GM12878 (cell line): ENCODE measurements around the gene ULK4. TPM values are rescaled to one million over a fixed set of nuclear protein-coding genes. Genes with fewer than 3 reads are reported as not detected.
"Not testable (repeated sequence)": the region's sequence is repeated elsewhere in the genome, so short reads cannot be mapped to it uniquely, and the experiment has no call there.

Experiments
- ATAC-seq: fragments of 200-7000 bp; cut with Tn5 transposase; 3 replicates; pipeline ENCODE4 v1.9.1; 2020; ENCODE audit warnings: mild to moderate bottlenecking, moderate library complexity
- BruUV-seq: library from RNA; stranded (reverse); fragments of 400-500 nt; replicated peaks from 2 replicates; lab custom pipeline; 2021; lab: Mats Ljungman, UMichigan
- CTCF ChIA-PET: fragments of 300-600 bp; sonication (Branson Sonifier 250); formaldehyde crosslinking; extraction: SDS; loops from one replicate; lab custom pipeline; 2021; ENCODE audit warnings: inconsistent platforms; lab: Yijun Ruan, JAX
- POLR2A ChIA-PET: fragments of 350-600 bp; formaldehyde crosslinking; extraction: SDS; loops from one replicate; lab custom pipeline; 2021; ENCODE audit warnings: inconsistent platforms; lab: Charles Lee
- RAD21 ChIA-PET: fragments of 300-600 bp; sonication (Branson Sonifier 250); formaldehyde crosslinking; loops from one replicate; lab custom pipeline; 2023; ENCODE audit warnings: antibody characterized with exemption; ENCODE audit not compliant: unreplicated experiment; lab: Charles Lee
- SMC1A ChIA-PET: fragments of 300-600 bp; sonication (Branson Sonifier 250); formaldehyde crosslinking; loops from one replicate; lab custom pipeline; 2023; ENCODE audit not compliant: unreplicated experiment, uncharacterized antibody; lab: Charles Lee
- DNase-seq: peaks from one replicate; pipeline ENCODE4 v3.0.0-alpha.2; 2011; ENCODE audit warnings: low read depth, low spot score
- FAIRE-seq: peaks from 3 replicates; lab custom pipeline; 2011; peaks lifted over from hg19 to GRCh38; lab: Jason Lieb, UNC
- H2AFZ ChIP-seq: 2 replicates; pipeline ENCODE4 v1.6.0; 2011; ENCODE audit warnings: low read depth, low read length, control low read depth; ENCODE audit not compliant: control insufficient read depth
- H3K27ac ChIP-seq: 2 replicates; pipeline ENCODE4 v1.5.1; 2011; ENCODE audit warnings: control low read depth; ENCODE audit not compliant: control insufficient read depth, insufficient read depth
- H3K27me3 ChIP-seq, 2 experiments: replicated peaks in 1 of 2; 2 replicates each; pipeline versions ENCODE4 v1.6.0 to v1.6.1; 2011; ENCODE audit warnings: low read length in 1 of 2; ENCODE audit not compliant: control insufficient read depth in 2 of 2, insufficient read depth in 2 of 2
- H3K36me3 ChIP-seq, 2 experiments: 2 replicates each; pipeline ENCODE4 v1.5.1; 2011; ENCODE audit warnings: low read length in 1 of 2; ENCODE audit not compliant: control insufficient read depth in 2 of 2, insufficient read depth in 2 of 2
- H3K4me1 ChIP-seq: 2 replicates; pipeline ENCODE4 v1.6.1; 2011; ENCODE audit warnings: mild to moderate bottlenecking, low read length, moderate library complexity, mixed read lengths; ENCODE audit not compliant: control insufficient read depth, insufficient read depth
- H3K4me2 ChIP-seq: 2 replicates; pipeline ENCODE4 v1.6.0; 2011; ENCODE audit warnings: control low read depth; ENCODE audit not compliant: control insufficient read depth, insufficient read depth
- H3K4me3 ChIP-seq: fragments of 200-600 bp; sonication (generic); 2 replicates; pipeline ENCODE4 v1.5.1; 2016
- H3K79me2 ChIP-seq: 2 replicates; pipeline ENCODE4 v1.6.0; 2011; ENCODE audit warnings: low read length; ENCODE audit not compliant: control insufficient read depth, insufficient read depth
- H3K9ac ChIP-seq: 2 replicates; pipeline ENCODE4 v1.8.0; 2011; ENCODE audit warnings: low read length, control low read depth, mixed read lengths; ENCODE audit not compliant: control insufficient read depth, insufficient read depth
- H3K9me3 ChIP-seq: replicated peaks from 3 replicates; pipeline ENCODE4 v1.5.1; 2011; ENCODE audit warnings: mild to moderate bottlenecking, low read length; ENCODE audit not compliant: control insufficient read depth, insufficient read depth
- H4K20me1 ChIP-seq: 2 replicates; pipeline ENCODE4 v1.6.0; 2011; ENCODE audit not compliant: control insufficient read depth, insufficient read depth
- GATAD2B ChIP-seq: fragments of 450-650 bp; conservative IDR thresholded peaks from 2 replicates; pipeline ENCODE4 v1.6.1; 2017; ENCODE audit warnings: low read depth, mild to moderate bottlenecking, moderate library complexity
- IKZF2 ChIP-seq, 2 experiments: fragments of 450-650 bp; IDR thresholded peaks; 2 replicates each; pipeline ENCODE4 v1.6.1; 2017; ENCODE audit warnings: mild to moderate bottlenecking in 2 of 2, moderate library complexity in 2 of 2
- KDM1A ChIP-seq: fragments of 200-600 bp; sonication (generic); IDR thresholded peaks from 2 replicates; pipeline ENCODE4 v1.6.1; 2016; ENCODE audit warnings: borderline replicate concordance
- MYC ChIP-seq: IDR thresholded peaks from 2 replicates; pipeline ENCODE4 v1.6.1; 2011; ENCODE audit warnings: mild to moderate bottlenecking, low read length, moderate library complexity, inconsistent platforms; ENCODE audit not compliant: insufficient read depth, insufficient replicate concordance, insufficient read length, severe bottlenecking
- NFYB ChIP-seq: IDR thresholded peaks from 2 replicates; pipeline ENCODE4 v1.6.1; 2011; ENCODE audit warnings: low read depth, mild to moderate bottlenecking, low read length, improper control_type of control experiment, moderate library complexity; ENCODE audit not compliant: insufficient read depth
- POU2F2 ChIP-seq: IDR thresholded peaks from 3 replicates; pipeline ENCODE4 v1.6.1; 2011; ENCODE audit warnings: low read depth, mild to moderate bottlenecking, low read length, borderline replicate concordance
- RCOR1 ChIP-seq: conservative IDR thresholded peaks from 2 replicates; pipeline ENCODE4 v1.6.1; 2012; ENCODE audit warnings: low read depth, low read length, improper control_type of control experiment
- SMAD1 ChIP-seq: fragments of 450-650 bp; IDR thresholded peaks from 2 replicates; pipeline ENCODE4 v1.6.1; 2018; ENCODE audit warnings: mild to moderate bottlenecking, low read depth; ENCODE audit not compliant: partially characterized antibody
- SREBF1 ChIP-seq: IDR thresholded peaks from 2 replicates; pipeline ENCODE4 v1.6.1; 2012; ENCODE audit warnings: mild to moderate bottlenecking, low read length
- ZSCAN29 ChIP-seq: fragments of 450-650 bp; IDR thresholded peaks from 2 replicates; pipeline ENCODE4 v1.6.1; 2017; ENCODE audit warnings: mild to moderate bottlenecking, moderate library complexity
- WGBS: methylation state at CpG from one replicate; pipeline ENCODE4 v1.1.6; 2016; ENCODE audit warnings: low lambda C conversion rate; ENCODE audit not compliant: insufficient replicate concordance, insufficient coverage; ENCODE audit errors: missing lambda C conversion rate; 5-methylcytosine and 5-hydroxymethylcytosine counted together
- in situ Hi-C: fragments of 300-500 bp; cut with MboI; formaldehyde crosslinking; loops from 9 replicates; pipeline ENCODE4 v1.14.3; 2018; ENCODE audit warnings: mixed read lengths
- intact Hi-C: fragments of 100-400 bp; cut with micrococcal nuclease; formaldehyde crosslinking; loops from one replicate; pipeline ENCODE4 v1.14.2; 2022; ENCODE audit not compliant: unreplicated experiment
- polyA plus RNA-seq, 11 experiments: library from polyadenylated mRNA; depleted of rRNA in 4 of 11; unstranded in 6 of 11; stranded (reverse) in 5 of 11; fragments of >200 nt; fragmentation: Nextera tagmentation in 4 of 11; fragmentation: Illumina TruSeq in 1 of 11; extraction: Ambion mirVana in 4 of 11; extraction: Trizol in 1 of 11; gene quantifications; 1 replicate in 1 of 11; 2 replicates in 10 of 11; pipeline versions ENCODE4 v1.2.1 to v1.2.3, GENCODE V29; 2011 to 2016; ENCODE audit warnings: inconsistent platforms in 2 of 11, missing spikeins in 2 of 11, low read depth in 1 of 11
- total RNA-seq, 4 experiments: library from RNA; depleted of rRNA in 3 of 4; stranded (reverse); fragments of >200 nt in 3 of 4; fragmentation: Illumina TruSeq in 1 of 4; extraction: Trizol in 1 of 4; gene quantifications; 2 replicates each; pipeline versions ENCODE4 v1.2.1 to v1.2.3, GENCODE V29; 2013 to 2021
- TF ChIP-seq, protein P1 (sequence below): fragments of 450-650 bp; IDR thresholded peaks from 2 replicates; pipeline ENCODE4 v1.6.1; 2017; ENCODE audit warnings: antibody characterized with exemption, mild to moderate bottlenecking, moderate library complexity
- TF ChIP-seq, protein P2 (sequence below): fragments of 450-650 bp; IDR thresholded peaks from 2 replicates; pipeline ENCODE4 v1.6.1; 2018; ENCODE audit warnings: borderline replicate concordance, mild to moderate bottlenecking; ENCODE audit not compliant: partially characterized antibody

Gene ULK4
- total and polyA plus RNA-seq, 10 of the 15 experiments (the other 5 are each of a cell fraction or from before 2014, with no cell fraction given), result 3.5 to 7.6 (median 6.3) TPM

GRCh38 chr3:41647730-41648129 is 314.2 kb downstream of the ULK4 start:
- POLR2A ChIA-PET, H3K4me3 ChIP-seq, H3K4me1 ChIP-seq, in situ Hi-C loops, H3K4me2 ChIP-seq, FAIRE-seq, CTCF ChIA-PET, H3K27ac ChIP-seq, H3K9me3 ChIP-seq, H3K27me3 ChIP-seq, H3K9ac ChIP-seq, H2AFZ ChIP-seq, ATAC-seq, H4K20me1 ChIP-seq, H3K79me2 ChIP-seq, RAD21 ChIA-PET, H3K36me3 ChIP-seq, intact Hi-C loops, SMC1A ChIA-PET, DNase-seq, BruUV-seq: not testable (repeated sequence)
- 100% methylated on average over 1 of the region's 17 CpGs for WGBS

GRCh38 chr3:41640076-41640475 is 321.8 kb downstream of the ULK4 start:
- intact Hi-C loops, result no loop called here
- Histone ChIP-seq H3K36me3 (no peaks in the 10 kb centered on the region), H3K9ac (no peak overlapping the region), H3K4me2 (no peak overlapping the region), H3K79me2 (no peaks in the 10 kb centered on the region), H3K4me3 (no peak overlapping the region), H3K9me3 (no peaks in the 10 kb centered on the region), H3K27me3 (no peaks in the 10 kb centered on the region), H2AFZ (no peak overlapping the region), H4K20me1 (no peaks in the 10 kb centered on the region), H3K4me1 (no peaks in the 10 kb centered on the region), H3K27ac (no peak overlapping the region)
- FAIRE-seq, result no peak
- ChIA-PET SMC1A (interaction anchor here (0.7 kb wide), 1 partner anchor 973 kb away, joined by 3 read pairs; no protein-coding TSS in a partner anchor), POLR2A (interaction anchor here (0.6 kb wide), 1 partner anchor 1083 kb away, joined by 5 read pairs; no protein-coding TSS in a partner anchor), CTCF (interaction anchor here (0.6 kb wide), 1 partner anchor 51 kb away, joined by 3 read pairs; no protein-coding TSS in a partner anchor), RAD21 (interaction anchor here (0.6 kb wide), 1 partner anchor 1056 kb away, joined by 3 read pairs; no protein-coding TSS in a partner anchor)
- ATAC-seq, result no peak
- no peak for DNase-seq
- WGBS, result 43% methylated on average over 4 of the region's 4 CpGs
- in situ Hi-C loops, result no loop called here
- no TSS peak for BruUV-seq
- TF ChIP-seq KDM1A (no peak), POU2F2 (no peak), NFYB (no peak), ZSCAN29 (no peak), GATAD2B (no peak), MYC (no peak), RCOR1 (no peak), SREBF1 (no peak), IKZF2 (IDR thresholded peaks at IDR 0.05) (no peak), SMAD1 (no peak)
- TF ChIP-seq, protein P1, sequence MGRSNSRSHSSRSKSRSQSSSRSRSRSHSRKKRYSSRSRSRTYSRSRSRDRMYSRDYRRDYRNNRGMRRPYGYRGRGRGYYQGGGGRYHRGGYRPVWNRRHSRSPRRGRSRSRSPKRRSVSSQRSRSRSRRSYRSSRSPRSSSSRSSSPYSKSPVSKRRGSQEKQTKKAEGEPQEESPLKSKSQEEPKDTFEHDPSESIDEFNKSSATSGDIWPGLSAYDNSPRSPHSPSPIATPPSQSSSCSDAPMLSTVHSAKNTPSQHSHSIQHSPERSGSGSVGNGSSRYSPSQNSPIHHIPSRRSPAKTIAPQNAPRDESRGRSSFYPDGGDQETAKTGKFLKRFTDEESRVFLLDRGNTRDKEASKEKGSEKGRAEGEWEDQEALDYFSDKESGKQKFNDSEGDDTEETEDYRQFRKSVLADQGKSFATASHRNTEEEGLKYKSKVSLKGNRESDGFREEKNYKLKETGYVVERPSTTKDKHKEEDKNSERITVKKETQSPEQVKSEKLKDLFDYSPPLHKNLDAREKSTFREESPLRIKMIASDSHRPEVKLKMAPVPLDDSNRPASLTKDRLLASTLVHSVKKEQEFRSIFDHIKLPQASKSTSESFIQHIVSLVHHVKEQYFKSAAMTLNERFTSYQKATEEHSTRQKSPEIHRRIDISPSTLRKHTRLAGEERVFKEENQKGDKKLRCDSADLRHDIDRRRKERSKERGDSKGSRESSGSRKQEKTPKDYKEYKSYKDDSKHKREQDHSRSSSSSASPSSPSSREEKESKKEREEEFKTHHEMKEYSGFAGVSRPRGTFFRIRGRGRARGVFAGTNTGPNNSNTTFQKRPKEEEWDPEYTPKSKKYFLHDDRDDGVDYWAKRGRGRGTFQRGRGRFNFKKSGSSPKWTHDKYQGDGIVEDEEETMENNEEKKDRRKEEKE, result no peak
- TF ChIP-seq, protein P2, sequence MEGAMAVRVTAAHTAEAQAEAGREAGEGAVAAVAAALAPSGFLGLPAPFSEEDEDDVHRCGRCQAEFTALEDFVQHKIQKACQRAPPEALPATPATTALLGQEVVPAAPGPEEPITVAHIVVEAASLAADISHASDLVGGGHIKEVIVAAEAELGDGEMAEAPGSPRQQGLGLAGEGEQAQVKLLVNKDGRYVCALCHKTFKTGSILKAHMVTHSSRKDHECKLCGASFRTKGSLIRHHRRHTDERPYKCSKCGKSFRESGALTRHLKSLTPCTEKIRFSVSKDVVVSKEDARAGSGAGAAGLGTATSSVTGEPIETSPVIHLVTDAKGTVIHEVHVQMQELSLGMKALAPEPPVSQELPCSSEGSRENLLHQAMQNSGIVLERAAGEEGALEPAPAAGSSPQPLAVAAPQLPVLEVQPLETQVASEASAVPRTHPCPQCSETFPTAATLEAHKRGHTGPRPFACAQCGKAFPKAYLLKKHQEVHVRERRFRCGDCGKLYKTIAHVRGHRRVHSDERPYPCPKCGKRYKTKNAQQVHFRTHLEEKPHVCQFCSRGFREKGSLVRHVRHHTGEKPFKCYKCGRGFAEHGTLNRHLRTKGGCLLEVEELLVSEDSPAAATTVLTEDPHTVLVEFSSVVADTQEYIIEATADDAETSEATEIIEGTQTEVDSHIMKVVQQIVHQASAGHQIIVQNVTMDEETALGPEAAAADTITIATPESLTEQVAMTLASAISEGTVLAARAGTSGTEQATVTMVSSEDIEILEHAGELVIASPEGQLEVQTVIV, result no peak
